Hepatocyte (in vitro differentiated cells): ENCODE data around the gene CREB5.

Experiments
- EZH2 ChIP-seq: fragments of 200-600 bp; sonication (generic); IDR thresholded peaks from 2 replicates; pipeline ENCODE4 v1.6.1; 2016; ENCODE audit warnings: antibody characterized with exemption, mild to moderate bottlenecking, borderline replicate concordance
- EZH2phosphoT487 ChIP-seq: fragments of 200-600 bp; sonication (generic); IDR thresholded peaks from one replicate; pipeline ENCODE4 v1.6.1; 2018; ENCODE audit warnings: antibody characterized with exemption, mild to moderate bottlenecking, low read depth, moderate library complexity; ENCODE audit not compliant: unreplicated experiment, severe bottlenecking
- TF ChIP-seq, protein P1 (sequence below): fragments of 200-600 bp; sonication (generic); IDR thresholded peaks from 2 replicates; pipeline ENCODE4 v1.5.1; 2016; ENCODE audit warnings: antibody characterized with exemption, mild to moderate bottlenecking; ENCODE audit not compliant: poor library complexity

DNA sequence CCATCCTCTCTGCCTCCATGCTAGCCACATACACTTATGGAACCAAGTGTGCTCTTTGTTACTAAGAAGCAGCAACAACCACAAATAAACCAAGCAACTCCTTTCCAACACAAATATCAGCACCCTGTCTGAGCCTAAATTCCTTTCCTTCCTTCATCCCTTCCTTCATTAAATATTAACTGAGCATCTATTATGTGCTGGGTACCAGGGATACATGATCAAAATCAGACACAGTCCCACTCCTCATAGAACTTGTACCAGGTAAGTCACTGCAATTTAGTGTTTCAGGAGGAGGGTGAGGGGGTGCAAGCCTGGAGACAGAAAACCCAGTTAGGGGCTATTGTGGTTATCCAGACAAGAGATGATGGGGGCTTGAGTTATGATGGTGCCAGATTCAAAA lies 10.8 kb downstream of the CREB5 start:
- TF ChIP-seq, protein P1, sequence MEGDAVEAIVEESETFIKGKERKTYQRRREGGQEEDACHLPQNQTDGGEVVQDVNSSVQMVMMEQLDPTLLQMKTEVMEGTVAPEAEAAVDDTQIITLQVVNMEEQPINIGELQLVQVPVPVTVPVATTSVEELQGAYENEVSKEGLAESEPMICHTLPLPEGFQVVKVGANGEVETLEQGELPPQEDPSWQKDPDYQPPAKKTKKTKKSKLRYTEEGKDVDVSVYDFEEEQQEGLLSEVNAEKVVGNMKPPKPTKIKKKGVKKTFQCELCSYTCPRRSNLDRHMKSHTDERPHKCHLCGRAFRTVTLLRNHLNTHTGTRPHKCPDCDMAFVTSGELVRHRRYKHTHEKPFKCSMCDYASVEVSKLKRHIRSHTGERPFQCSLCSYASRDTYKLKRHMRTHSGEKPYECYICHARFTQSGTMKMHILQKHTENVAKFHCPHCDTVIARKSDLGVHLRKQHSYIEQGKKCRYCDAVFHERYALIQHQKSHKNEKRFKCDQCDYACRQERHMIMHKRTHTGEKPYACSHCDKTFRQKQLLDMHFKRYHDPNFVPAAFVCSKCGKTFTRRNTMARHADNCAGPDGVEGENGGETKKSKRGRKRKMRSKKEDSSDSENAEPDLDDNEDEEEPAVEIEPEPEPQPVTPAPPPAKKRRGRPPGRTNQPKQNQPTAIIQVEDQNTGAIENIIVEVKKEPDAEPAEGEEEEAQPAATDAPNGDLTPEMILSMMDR: no peak
- TF ChIP-seq EZH2phosphoT487 (no peak), EZH2 (no peak)
